T-helper 9 cell (primary cell): ENCODE data around the gene LRRC72.
"Not testable (repeated sequence)": the region's sequence is repeated elsewhere in the genome, so short reads cannot be mapped to it uniquely, and the experiment has no call there.

ENCODE experiments used
- DNase-seq: peaks from one replicate; pipeline ENCODE4 v3.0.0-alpha.2; 2020

Gene LRRC72

GRCh38 chr7:16529697-16530096, 3.1 kb downstream of the LRRC72 start:
- no peak for DNase-seq

- no peak for DNase-seq
These were observed 5.1 kb downstream of the LRRC72 start for GRCh38 chr7:16531707-16532106.

- DNase-seq: no peak
These were observed 5.6 kb downstream of the LRRC72 start for GRCh38 chr7:16532272-16532671.

GRCh38 chr7:16535500-16535899, 8.9 kb downstream of the LRRC72 start:
- no peak for DNase-seq

GRCh38 chr7:16540559-16540958, 13.9 kb downstream of the LRRC72 start:
- DNase-seq: not testable (repeated sequence)

GRCh38 chr7:16542401-16542800, 15.8 kb downstream of the LRRC72 start:
- no peak for DNase-seq

GRCh38 chr7:16543456-16543855, 16.8 kb downstream of the LRRC72 start:
- DNase-seq: no peak

- no peak for DNase-seq
These were observed 20.4 kb downstream of the LRRC72 start for GRCh38 chr7:16546921-16547505.

GRCh38 chr7:16548428-16548827, 21.8 kb downstream of the LRRC72 start:
- no peak for DNase-seq

GRCh38 chr7:16550671-16551070, 24.0 kb downstream of the LRRC72 start:
- no peak for DNase-seq

- DNase-seq: no peak
These were observed 28.1 kb downstream of the LRRC72 start for GRCh38 chr7:16554518-16555236.

GRCh38 chr7:16556359-16556758, 29.7 kb downstream of the LRRC72 start:
- no peak for DNase-seq

- no peak for DNase-seq
These were observed 32.2 kb downstream of the LRRC72 start for GRCh38 chr7:16558761-16559302.

GRCh38 chr7:16559497-16560179, 33.0 kb downstream of the LRRC72 start:
- no peak for DNase-seq

GRCh38 chr7:16561943-16562342, 35.3 kb downstream of the LRRC72 start:
- no peak for DNase-seq

- no peak for DNase-seq
These were observed 36.0 kb downstream of the LRRC72 start for GRCh38 chr7:16562456-16563220.

- no peak for DNase-seq
These were observed 36.8 kb downstream of the LRRC72 start for GRCh38 chr7:16563281-16564022.

- no peak for DNase-seq
These were observed 37.4 kb downstream of the LRRC72 start for GRCh38 chr7:16564023-16564380.

GRCh38 chr7:16564909-16565426, 38.3 kb downstream of the LRRC72 start:
- DNase-seq: no peak

- DNase-seq: no peak
These were observed 45.3 kb downstream of the LRRC72 start for GRCh38 chr7:16571941-16572340.

GRCh38 chr7:16579216-16579615, 52.6 kb downstream of the LRRC72 start:
- no peak for DNase-seq

GRCh38 chr7:16581286-16581685, 54.7 kb downstream of the LRRC72 start:
- DNase-seq: no peak
